Tibial nerve (tissue), 4 donors: ENCODE data around the gene SV2A. TPM values are rescaled to one million over a fixed set of nuclear protein-coding genes. Genes with fewer than 3 reads are reported as not detected.
"Not testable (repeated sequence)": the region's sequence is repeated elsewhere in the genome, so short reads cannot be mapped to it uniquely, and the experiment has no call there.

Source experiments
- DNase-seq, 2 donors: peaks; one replicate each; pipeline ENCODE4 v3.0.0-alpha.2; 2019; ENCODE audit warnings: low spot score in 2 of 2
- H3K27ac ChIP-seq, 4 donors: fragments of 200-600 bp; sonication (generic) in 3 of 4; one replicate each; pipeline ENCODE4 v1.5.1; 2017 to 2019; ENCODE audit warnings: mild to moderate bottlenecking in 1 of 4
- H3K27me3 ChIP-seq, 2 donors: fragments of 200-600 bp; sonication (generic) in 1 of 2; one replicate each; pipeline versions ENCODE4 v1.5.1 to v1.6.0; 2017 to 2019
- H3K36me3 ChIP-seq, 3 donors: fragments of 200-600 bp; sonication (generic); one replicate each; pipeline ENCODE4 v1.5.1; 2018 to 2019
- H3K4me1 ChIP-seq, 4 donors: fragments of 200-600 bp; sonication (generic) in 3 of 4; one replicate each; pipeline ENCODE4 v1.5.1; 2017 to 2019
- H3K4me3 ChIP-seq, 4 donors: fragments of 200-600 bp; sonication (generic) in 3 of 4; one replicate each; pipeline ENCODE4 v1.5.1; 2017 to 2019; ENCODE audit warnings: mild to moderate bottlenecking in 1 of 4, moderate library complexity in 1 of 4
- H3K9me3 ChIP-seq, 4 donors: fragments of 200-600 bp; sonication (generic) in 3 of 4; one replicate each; pipeline ENCODE4 v1.5.1; 2017 to 2019
- EP300 ChIP-seq, 2 donors: sonication (generic); formaldehyde crosslinking; IDR thresholded peaks; one replicate each; pipeline ENCODE4 v1.6.1; 2017; ENCODE audit warnings: antibody characterized with exemption in 2 of 2, mild to moderate bottlenecking in 1 of 2
- POLR2A ChIP-seq, 2 donors: fragments of 450-650 bp; IDR thresholded peaks; one replicate each; pipeline ENCODE4 v1.6.1; 2017; ENCODE audit warnings: antibody characterized with exemption in 2 of 2, mild to moderate bottlenecking in 2 of 2, moderate library complexity in 2 of 2
- WGBS, 2 donors: methylation state at CpG; one replicate each; pipeline ENCODE4 v1.1.5; 2018; 5-methylcytosine and 5-hydroxymethylcytosine counted together
- total RNA-seq, 4 donors: library from RNA; depleted of rRNA; stranded (reverse); fragments of >200 nt; gene quantifications; one replicate each; pipeline ENCODE4 v1.1.0, GENCODE V29; 2016
- TF ChIP-seq, protein P1 (sequence below), 5 experiments: fragments of 200-600 bp in 3 of 5; fragments of 450-650 bp in 2 of 5; sonication (generic) in 3 of 5; IDR thresholded peaks; one replicate each; pipeline ENCODE4 v1.5.1; 2016 to 2019; ENCODE audit warnings: antibody characterized with exemption in 5 of 5, mild to moderate bottlenecking in 3 of 5, moderate library complexity in 2 of 5

Gene SV2A
- total RNA-seq, 4 donors from 2014 or later: 0.66 to 2.7 (median 1.8) TPM

- peak overlapping the region in 2 of 4 donors; percentile 36 to 44 for H3K27ac ChIP-seq
- no peak overlapping the region for H3K4me3 ChIP-seq
- peaks cover 0 to 44% (median 13%) of the 10 kb centered on the region in 3 donors for H3K36me3 ChIP-seq
- peaks cover 0 to 35% (median 18%) of the 10 kb centered on the region in 4 donors for H3K4me1 ChIP-seq
- no peak for DNase-seq
- TF ChIP-seq, protein P1, sequence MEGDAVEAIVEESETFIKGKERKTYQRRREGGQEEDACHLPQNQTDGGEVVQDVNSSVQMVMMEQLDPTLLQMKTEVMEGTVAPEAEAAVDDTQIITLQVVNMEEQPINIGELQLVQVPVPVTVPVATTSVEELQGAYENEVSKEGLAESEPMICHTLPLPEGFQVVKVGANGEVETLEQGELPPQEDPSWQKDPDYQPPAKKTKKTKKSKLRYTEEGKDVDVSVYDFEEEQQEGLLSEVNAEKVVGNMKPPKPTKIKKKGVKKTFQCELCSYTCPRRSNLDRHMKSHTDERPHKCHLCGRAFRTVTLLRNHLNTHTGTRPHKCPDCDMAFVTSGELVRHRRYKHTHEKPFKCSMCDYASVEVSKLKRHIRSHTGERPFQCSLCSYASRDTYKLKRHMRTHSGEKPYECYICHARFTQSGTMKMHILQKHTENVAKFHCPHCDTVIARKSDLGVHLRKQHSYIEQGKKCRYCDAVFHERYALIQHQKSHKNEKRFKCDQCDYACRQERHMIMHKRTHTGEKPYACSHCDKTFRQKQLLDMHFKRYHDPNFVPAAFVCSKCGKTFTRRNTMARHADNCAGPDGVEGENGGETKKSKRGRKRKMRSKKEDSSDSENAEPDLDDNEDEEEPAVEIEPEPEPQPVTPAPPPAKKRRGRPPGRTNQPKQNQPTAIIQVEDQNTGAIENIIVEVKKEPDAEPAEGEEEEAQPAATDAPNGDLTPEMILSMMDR (IDR thresholded peaks at IDR 0.05): peak in 2 of 5 experiments; percentile 10 to 14
- TF ChIP-seq EP300 (IDR thresholded peaks at IDR 0.05): no peak
- no peaks in the 10 kb centered on the region for H3K9me3 ChIP-seq
- H3K27me3 ChIP-seq: no peaks in the 10 kb centered on the region
- WGBS, 2 donors: 15 to 21% methylated on average over 5 of the region's 5 CpGs
Measured at GRCh38 chr1:149942207-149942606, 24.6 kb upstream of the SV2A start.

GRCh38 chr1:149940427-149940826 is 22.8 kb upstream of the SV2A start:
- peaks cover 0 to 53% (median 24%) of the 10 kb centered on the region in 4 donors for H3K4me1 ChIP-seq
- H3K36me3 ChIP-seq: peaks cover 0 to 26% (median 9%) of the 10 kb centered on the region in 3 donors
- TF ChIP-seq EP300 (IDR thresholded peaks at IDR 0.05): no peak
- TF ChIP-seq, protein P1 (IDR thresholded peaks at IDR 0.05): no peak
- no peak for TF ChIP-seq POLR2A (IDR thresholded peaks at IDR 0.05)
- H3K9me3 ChIP-seq: no peaks in the 10 kb centered on the region
- WGBS, 2 donors: 77 to 82% methylated on average over 3 of the region's 3 CpGs
- no peaks in the 10 kb centered on the region for H3K27me3 ChIP-seq
- H3K27ac ChIP-seq: peak overlapping the region in 2 of 4 donors; percentile 83 to 91
- DNase-seq: no peak
- H3K4me3 ChIP-seq: no peak overlapping the region

DNA sequence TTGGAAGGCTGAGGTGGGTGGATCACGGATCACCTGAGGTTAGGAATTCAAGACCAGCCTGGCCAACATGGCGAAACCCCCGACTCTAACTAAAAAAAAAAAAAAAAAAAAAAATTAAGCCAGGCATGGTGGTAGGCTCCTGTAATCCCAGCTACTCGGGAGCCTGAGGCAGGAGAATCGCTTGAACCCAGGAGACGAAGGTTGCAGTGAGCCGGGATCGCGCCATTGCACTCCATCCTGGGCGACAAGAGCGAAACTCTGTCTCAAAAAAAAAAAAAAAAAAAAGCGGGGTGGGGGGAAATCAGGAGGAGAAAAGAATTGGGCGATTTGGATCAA is 21.0 kb upstream of the SV2A start:
- peak overlapping the region in 2 of 4 donors; percentile 27 to 29 for H3K4me3 ChIP-seq
- not testable (repeated sequence) for H3K9me3 ChIP-seq, H3K27me3 ChIP-seq, DNase-seq
- peaks cover 0 to 15% (median 0%) of the 10 kb centered on the region in 3 donors for H3K36me3 ChIP-seq
- peak overlapping the region; percentile 67 to 91 (median 80) for H3K27ac ChIP-seq
- WGBS, 2 donors: 62 to 68% methylated on average over 13 of the region's 13 CpGs
- peaks cover 0 to 60% (median 25%) of the 10 kb centered on the region in 4 donors for H3K4me1 ChIP-seq

- DNase-seq: no peak
- Histone ChIP-seq H3K27me3 (no peaks in the 10 kb centered on the region), H3K36me3 (peaks cover 0 to 14% (median 0%) of the 10 kb centered on the region in 3 donors), H3K4me3 (no peak overlapping the region), H3K9me3 (no peaks in the 10 kb centered on the region), H3K27ac (peak overlapping the region in 3 of 4 donors; percentile 67 to 91 (median 83)), H3K4me1 (peaks cover 0 to 60% (median 25%) of the 10 kb centered on the region in 4 donors)
- TF ChIP-seq, protein P1 (IDR thresholded peaks at IDR 0.05): no peak
- no peak for TF ChIP-seq POLR2A (IDR thresholded peaks at IDR 0.05)
- TF ChIP-seq EP300 (IDR thresholded peaks at IDR 0.05): no peak
Measured at GRCh38 chr1:149937759-149938158, 20.1 kb upstream of the SV2A start.

- TF ChIP-seq, protein P1 (IDR thresholded peaks at IDR 0.05): no peak
- TF ChIP-seq POLR2A (IDR thresholded peaks at IDR 0.05) (no peak), EP300 (IDR thresholded peaks at IDR 0.05) (no peak)
- Histone ChIP-seq H3K4me3 (peak overlapping the region; percentile 36 to 62 (median 55)), H3K9me3 (no peaks in the 10 kb centered on the region), H3K27me3 (no peaks in the 10 kb centered on the region), H3K27ac (peak overlapping the region; percentile 48 to 91 (median 75)), H3K36me3 (peaks cover 0 to 18% (median 0%) of the 10 kb centered on the region in 3 donors), H3K4me1 (peaks cover 0 to 56% (median 25%) of the 10 kb centered on the region in 4 donors)
- DNase-seq: no peak
- WGBS, 2 donors: 10% methylated on average over 8 of the region's 8 CpGs
Measured at GRCh38 chr1:149936992-149937705, 19.5 kb upstream of the SV2A start.
